HG03521 (cell line): ENCODE results near the gene ANKRD11.
"Not testable (repeated sequence)": the region's sequence is repeated elsewhere in the genome, so short reads cannot be mapped to it uniquely, and the experiment has no call there.

ENCODE experiments used
- ATAC-seq: cut with Tn5 transposase; IDR thresholded peaks from one replicate; pipeline ENCODE4 v1.9.1; 2021; ENCODE audit warnings: mild to moderate bottlenecking, moderate library complexity; ENCODE audit not compliant: unreplicated experiment

The ANKRD11 gene

DNA sequence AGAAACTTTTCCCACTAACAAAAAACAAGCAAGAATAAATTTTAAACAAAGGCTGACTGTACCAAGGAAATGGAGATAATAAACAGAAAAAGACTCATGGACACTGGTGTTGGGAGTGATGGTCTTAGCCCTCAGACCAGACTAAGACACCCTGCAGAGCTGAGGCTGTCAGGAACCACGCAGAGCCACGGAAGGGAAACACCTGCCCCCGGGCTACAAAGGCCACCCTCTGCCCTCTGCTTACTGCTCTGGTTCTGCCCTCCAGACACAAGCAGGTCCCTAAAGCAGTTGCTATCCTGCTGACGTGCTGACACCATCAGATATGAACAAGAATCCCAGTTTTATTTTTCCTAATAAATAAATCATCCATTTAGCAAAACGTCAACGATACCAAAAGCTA, 80.0 kb downstream of the ANKRD11 start:
- ATAC-seq: no peak

DNA sequence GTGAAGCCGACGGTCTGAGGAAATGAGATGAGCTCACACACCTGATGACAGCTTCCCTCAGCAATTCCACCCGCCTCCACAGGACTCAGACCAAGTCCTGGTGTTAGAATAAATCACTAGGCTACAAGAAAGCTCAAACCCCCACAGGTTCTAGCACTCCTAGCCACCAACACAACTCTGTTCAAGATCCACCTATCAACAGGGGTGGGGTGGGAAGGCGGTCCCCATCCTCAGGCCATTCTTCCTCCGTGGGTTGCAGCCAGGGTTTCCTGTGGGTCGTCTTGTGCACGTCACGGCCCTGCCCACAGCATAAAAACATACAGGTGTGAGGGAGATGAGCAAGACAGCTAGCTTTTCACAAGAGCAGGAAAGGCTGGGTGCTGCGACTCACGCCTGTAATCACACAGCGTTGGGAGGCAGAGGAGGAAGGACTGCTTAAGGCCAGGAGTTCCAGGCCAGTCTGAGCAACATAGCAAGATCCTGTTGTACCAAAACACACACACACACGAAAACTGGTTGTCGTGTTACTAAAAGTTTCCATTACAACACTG, 81.1 kb downstream of the ANKRD11 start:
- no peak for ATAC-seq

DNA sequence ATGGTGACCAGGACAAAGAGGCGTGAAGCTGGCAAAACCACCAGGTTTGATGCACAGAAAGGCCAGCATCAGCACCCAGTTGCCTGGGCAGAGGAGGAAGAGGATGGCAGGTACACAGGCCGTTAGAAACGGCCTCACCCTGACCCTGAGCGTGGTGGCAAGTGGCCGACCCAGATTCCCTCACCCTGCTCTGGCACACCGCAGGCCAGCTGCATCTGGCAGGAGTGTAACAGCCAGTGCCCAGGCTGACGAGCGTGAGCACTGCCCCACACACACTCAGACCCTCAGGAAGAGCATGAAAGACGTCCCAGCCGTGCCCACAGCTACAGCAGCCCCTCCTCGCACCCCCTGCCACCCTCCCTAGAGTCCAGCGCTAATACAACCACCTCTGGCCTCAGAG, 82.0 kb downstream of the ANKRD11 start:
- no peak for ATAC-seq

DNA sequence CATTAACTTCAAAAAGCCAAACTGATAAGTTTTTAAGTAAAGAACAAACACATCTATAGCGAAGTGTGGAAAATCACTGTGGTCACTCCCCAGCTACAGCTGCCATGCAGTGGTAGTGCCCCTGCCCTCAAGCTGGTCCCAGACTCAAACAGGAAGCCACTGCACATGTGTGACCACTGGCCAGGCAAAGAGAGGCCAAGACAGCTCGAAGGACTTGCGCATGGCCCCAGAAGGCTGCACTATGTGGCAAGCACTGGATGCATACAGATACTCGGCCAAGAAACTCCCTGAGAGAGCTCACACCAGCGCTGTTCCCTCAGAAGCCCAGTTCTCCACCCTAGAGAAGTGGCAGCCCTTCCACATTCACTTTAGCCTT, 82.4 kb downstream of the ANKRD11 start:
- no peak for ATAC-seq

DNA sequence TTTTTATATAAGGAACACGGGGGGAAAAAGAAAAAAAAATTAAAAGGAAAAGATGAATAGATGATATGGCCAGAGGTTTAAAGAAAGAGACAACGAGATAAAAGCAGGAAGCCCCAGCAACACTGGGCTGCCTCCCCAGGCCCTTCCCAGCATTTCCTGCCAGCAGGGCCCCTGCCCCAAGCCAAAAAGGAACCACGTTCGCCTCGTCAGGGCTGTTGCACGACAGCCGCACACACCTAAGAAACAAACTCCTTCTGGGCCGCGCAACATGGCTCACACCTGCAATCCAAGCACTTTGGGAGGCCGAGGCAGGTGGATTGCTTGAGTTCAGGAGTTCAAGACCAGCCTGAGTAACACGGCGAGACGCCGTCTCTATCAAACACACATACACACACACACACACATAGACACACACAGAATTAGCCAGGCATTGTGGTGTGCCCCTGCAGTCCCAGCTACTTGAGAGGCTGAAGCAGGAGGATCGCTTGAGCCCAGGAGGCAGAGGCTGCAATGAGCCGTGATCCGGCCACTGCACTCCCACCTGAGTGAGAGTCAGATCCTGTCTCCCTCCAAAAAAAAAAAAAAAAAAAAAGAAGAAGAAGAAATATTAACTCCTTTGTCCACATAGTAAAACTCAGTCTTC, 83.0 kb downstream of the ANKRD11 start:
- ATAC-seq: no peak

DNA sequence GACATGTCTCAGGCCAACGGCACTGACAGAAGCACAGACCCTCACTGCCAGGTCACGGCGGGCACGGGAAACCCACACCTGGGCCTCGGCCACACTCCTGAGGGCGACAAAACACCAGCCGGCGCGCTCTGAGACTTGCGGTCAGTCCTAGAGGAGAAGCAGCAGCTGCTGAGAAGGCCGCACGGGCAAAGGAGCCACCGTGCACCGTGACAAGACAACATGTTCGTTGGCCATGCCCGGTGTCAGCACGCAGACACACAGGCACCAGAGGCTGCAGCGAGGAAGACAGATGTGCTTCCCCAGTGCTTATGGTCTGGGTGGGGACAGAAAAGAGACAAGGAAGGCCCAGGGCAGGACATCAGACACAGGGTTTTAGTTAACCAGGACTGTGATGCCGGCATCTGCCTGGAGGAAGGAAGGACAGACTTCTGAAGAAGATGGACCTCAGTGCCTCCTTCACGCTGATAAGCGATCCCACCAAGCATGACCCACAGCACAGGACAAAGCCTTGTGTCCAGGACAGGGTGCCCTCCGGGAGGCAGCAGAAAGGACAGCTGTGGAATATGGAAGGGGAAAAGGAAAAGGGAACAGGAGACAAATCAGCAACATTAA, 84.0 kb downstream of the ANKRD11 start:
- ATAC-seq: no peak

DNA sequence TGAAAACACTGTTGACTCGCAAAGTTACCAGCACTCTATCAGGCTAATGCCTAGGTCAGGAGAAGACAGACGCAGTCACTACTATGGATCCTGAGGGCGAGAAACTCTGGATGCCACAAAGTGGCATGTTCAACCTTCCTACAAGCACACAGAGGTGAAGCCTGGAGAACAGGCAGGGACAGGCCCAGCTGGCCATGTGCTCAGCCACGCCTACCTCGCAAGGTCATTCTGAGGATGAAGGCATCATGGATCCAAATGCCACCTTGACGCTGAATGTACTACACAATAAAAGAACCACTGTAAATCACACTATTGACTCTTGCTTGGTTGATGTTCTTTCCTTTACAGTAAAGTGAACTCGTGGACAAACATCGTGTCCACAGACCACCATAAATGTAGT, 85.8 kb downstream of the ANKRD11 start:
- ATAC-seq: no peak

DNA sequence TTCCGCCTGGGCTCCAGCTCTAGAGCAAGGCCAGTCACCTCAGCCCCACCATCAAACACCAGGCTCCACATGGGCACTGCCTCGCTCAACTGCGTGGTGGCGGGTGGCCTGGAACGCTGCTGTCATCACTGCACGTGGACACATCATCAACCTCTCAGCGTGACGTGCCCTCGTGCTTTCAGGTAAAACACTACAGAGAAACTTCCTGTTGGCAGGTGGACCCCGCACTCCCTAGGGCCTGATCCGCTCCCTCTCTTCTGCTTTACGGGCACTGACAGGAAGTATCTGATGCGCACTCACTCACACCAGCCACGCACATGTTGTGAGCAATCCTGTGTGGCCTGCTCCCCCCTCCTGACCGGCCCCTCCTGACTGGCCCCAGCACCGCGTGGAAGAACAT, 87.4 kb downstream of the ANKRD11 start:
- no peak for ATAC-seq

DNA sequence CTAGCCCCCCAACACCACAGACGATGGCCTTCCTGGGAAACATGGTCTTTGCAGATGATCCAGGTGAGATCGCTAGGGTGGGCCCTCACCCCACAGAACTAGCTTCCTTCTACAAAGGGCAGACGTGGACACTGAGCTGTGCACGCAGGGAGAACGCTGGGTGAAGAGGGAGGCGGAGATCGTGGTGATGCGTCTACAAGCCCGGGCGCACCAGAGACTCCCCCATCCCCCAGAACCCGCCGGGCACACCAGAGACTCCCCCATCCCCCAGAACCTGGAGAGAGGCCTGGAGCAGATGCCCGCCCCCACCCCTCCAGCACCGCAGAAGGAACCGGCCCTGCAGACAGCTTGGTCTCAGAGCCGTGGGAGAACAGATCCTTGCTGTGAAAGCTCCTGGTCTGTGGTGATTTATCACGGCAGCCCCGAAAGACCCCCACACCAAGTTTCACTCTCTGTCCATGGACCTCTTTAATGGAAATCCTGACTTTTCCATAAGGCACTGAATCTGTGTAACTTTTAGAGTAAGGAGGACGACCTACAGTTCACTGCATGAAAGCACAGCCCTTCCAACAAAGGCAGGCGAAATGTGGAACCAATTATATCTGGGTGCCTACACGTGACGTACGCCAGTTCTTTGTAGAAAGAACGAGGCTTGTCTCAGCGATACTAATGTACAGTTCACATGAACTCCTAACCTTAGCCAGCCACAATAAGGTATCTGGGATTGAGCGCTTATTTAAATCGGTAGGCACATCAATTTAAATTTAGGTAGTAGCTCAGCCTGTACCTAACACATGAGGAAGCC, 88.5 kb downstream of the ANKRD11 start:
- no peak for ATAC-seq

DNA sequence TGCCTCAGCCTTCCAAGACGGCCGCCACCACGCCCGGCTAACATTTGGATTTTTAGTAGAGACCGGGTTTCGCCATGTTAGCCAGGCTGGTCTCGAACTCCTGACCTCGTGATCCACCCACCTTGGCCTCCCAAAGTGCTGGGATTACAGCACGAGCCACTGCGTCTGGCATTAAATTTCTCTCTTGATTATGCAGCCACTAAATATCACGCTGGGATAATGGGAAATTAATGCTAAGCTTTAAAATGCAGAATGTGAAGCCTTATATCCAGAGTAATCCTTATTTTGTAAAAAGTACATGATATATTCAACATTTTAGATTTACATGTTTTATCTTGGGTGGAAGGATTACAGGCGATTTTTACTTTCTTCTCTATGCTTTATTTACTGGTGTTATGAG, 89.2 kb downstream of the ANKRD11 start:
- no peak for ATAC-seq

DNA sequence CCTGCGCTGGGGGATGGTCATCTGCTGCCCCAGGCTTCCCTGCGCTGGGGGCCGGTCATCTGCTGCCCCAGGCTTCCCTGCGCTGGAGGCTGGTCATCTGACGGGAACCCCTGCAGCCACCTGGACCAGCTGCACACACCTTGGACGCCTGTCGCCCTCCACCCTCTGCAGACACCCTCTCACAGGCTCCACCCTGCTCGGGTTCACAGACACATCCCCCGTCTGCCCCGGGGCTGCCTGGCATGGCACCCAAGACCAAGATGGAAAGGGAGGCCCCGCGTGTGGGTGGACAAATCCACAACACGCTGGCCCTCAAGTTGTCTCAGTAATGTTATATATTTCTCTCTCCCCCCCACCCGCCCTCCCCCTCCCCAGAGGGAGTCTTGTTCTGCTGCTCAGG, 89.6 kb downstream of the ANKRD11 start:
- ATAC-seq: no peak

DNA sequence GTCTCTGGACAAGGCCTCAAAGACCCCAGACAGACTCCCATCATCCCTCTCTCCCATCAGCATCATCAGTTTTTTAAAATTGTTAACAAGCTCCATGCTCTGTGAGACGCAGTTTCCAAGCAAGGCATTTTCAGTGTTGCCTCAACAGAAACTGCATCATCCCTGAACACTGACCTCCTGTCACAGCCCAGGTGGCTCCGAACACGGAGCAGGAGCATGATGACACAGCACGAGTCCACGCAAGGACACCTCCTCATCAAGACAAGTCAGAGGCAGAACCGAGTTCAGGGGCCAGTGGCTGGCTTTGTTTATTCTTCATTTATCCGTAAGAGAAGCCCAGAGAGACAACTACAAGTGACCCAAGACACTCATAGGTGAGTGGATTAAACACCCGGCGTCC, 91.4 kb downstream of the ANKRD11 start:
- ATAC-seq: no peak

DNA sequence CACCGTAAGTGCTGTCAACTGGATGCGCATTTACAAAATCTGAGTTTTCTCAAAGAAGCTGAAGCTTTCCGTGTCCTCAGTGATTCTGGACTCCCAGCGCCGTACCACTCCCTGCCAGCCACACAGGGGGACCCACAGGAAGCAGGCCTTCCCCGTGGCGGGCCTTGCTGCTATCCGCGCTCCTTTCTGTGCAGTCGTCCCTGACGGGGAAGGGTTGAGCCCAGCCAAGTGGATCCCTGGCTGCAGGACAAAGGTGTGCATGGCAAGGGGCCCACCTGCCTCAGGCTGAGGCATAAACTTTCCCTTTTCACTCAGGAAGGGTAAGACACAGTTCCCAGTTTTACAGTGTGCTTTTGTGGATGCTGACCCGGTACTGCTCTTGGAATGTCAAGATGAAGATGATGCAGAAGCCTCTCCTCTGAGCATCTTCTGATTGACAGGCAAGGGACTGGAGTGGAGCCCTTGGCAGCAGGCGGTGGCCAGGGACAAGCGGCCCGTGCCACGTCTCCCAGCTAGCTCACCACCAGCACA, 93.0 kb downstream of the ANKRD11 start:
- no peak for ATAC-seq

DNA sequence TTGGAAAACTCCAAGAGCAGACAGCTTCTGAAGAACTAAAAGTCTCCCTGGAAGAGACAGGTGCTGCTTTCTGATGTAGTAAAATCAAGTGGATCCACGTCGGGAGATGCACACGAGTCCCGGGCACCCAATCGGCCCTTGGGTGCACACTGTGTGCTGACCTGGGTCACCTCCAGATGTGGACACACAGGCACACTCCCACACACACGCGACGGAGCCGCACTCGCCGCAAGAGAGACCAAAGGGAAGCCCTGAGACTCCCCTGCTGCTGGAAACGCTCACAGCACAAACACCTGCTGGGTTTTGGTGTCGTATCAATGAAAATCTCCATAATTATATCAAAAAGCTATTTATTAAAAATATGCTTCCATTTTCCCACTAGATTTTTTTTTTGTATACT, 94.2 kb downstream of the ANKRD11 start:
- ATAC-seq: no peak

DNA sequence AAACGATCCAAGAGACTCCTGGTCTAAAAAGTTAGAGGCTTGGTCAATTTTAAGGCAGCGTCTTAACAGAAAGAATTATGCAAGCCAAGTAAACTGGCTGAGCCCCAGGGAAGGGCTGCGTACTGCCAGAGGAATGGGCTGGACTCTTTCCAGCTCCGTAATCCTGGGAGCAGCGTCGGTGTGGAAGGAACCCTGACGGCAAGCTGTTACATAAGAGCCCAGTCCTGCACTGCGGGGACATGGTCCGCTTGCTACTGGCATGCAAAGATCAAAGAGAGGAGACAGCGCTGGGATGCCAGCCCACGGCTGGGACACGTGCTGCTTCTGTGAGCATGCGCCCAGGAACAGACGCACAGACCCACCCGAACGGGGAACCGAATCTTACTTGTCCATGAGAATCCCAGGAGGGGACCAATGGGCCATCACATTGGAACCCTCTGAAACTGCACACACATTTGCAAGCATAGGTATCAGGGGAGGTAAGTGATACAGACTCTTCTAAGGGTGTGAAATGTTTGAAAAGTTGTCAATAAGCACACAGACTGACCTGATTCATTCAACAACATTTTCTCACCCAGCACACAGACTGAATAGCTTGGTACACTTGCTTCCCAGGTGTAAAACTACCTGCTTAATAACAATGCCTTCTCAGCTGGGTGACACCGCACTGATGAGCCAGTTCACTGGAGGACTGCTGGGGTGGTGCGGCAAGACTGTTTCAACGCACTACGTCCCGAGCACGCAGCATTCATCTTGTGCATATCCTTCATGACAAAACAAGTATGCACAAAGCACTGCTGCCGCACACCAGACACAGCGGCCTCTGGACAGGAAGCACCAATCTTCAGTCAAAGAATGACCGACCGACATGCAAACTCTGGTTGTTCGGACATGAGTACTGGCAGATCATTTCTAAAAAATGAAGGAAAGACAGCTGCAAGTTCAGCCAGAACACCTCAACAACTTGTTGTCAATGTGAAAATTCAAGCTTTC, 94.9 kb downstream of the ANKRD11 start:
- no peak for ATAC-seq

DNA sequence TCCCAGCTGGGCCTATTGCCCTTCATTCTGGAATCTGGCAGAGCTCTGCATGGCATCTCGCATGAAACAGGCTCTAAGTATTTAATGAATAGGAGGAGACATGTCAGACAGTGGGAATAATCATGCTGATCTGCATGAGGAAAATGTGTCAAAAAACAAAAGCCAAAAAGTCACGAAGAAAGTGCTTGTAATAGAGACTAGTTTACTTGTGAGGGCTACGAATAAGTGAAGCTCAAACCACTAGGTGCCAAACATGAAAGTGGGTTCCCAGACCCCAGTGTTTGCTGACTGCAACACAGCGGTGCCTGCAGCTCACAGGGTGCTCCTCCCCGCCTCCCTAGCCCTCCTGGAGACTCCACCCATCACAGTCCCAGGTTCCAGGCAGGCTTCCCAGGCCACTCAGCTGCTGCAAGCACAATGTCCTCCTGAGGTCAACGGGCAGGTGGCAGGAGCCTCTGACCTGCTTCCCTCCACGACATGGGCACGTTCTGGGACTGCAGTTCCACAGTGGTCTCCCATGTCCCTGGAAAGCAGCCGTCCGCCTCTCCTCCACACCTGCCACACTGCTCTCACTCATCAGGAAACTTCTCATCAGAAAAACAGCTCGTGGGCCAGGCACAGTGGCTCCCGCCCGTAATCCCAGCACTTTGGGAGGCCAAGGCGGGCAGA, 96.5 kb downstream of the ANKRD11 start:
- ATAC-seq: no peak

DNA sequence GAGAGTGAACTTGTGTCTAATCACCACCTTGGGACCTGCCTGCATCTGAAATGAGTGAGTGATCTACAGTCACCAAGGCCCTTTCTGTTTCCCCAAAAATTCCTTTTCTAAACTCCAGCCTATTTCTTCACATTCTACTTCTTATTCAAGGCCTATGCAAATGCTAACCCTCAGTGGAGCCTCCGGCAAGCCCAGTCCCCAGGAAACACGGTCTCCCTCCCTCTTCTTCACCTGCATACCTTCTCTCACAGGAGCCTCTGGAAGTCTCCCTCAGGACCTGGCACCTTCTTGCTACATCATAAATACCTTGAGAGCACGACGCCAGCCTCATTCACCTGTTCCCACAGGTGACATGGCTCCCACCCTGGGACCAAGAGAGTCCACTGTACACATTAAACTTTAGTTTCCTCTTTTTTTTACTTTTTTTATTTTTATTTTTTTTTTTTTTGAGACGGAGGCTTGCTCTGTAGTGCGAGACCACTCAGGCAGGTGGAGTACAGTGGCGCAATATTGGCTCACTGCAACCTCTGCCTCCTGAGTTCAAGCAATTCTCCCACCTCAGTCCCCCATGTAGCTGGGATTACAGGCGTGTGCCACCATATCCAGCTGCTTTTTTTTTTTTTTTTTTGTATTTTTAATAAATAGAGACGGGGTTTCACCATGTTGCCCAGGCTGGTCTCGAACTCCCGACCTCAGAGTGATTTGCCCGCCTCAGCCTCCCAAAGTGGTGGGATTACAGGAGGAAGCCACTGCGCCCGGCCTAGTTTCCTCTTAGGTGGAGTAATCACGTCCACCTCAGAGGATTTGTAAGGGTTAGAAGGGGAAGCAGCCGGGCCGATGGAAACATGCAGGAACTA, 97.3 kb downstream of the ANKRD11 start:
- ATAC-seq: no peak

DNA sequence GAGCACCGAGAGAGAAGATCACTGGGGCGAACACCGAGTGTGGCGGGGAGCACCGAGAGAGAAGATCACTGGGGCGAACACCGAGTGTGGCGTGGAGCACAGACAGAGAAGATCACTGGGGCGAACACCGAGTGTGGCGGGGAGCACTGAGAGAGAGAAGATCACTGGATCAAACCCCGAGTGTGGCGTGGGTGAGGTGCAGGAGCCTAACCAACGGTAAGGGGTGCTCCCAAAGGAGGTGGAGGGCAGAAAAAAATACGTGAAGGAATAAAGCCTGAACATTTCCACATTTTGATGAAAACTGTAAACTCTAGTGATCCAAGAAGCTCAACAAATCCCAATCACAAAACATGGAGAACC, 100.2 kb downstream of the ANKRD11 start:
- ATAC-seq: not testable (repeated sequence)
